HG02884 (cell line): Measurements from ENCODE around the gene TEC.

Source experiments
- ATAC-seq: cut with Tn5 transposase; IDR thresholded peaks from one replicate; pipeline ENCODE4 v1.9.1; 2021; ENCODE audit warnings: mild to moderate bottlenecking, moderate library complexity; ENCODE audit not compliant: unreplicated experiment

The TEC gene

GRCh38 chr4:48270523-48270897 lies 872 bp upstream of the TEC start:
- no peak for ATAC-seq

GRCh38 chr4:48269861-48270522 lies 354 bp upstream of the TEC start:
- peak; percentile 70 for ATAC-seq

DNA sequence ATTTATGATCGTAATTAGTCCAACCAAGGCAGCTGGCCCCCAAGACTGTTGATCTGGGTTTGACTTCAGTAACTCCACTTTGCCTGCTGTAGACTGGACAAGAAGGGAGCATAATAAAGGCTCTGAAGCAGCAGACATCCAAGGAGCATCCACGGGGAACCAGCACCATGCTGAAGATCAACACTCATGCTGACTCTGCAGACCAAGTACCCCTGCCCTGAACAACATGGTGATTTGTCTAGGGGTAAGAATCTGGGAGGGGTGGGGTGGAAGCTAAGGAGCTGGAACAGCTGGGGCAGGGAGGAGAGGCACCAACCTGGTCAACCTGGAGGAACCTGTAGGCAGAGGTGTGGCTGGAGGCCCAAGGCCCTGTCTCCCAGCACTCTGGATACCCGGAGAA lies 2.1 kb downstream of the TEC start:
- ATAC-seq = no peak

- ATAC-seq = no peak
Measured at GRCh38 chr4:48266781-48267180, 2.9 kb downstream of the TEC start.

GRCh38 chr4:48262926-48263325 lies 6.7 kb downstream of the TEC start:
- no peak for ATAC-seq

GRCh38 chr4:48262484-48262883 lies 7.2 kb downstream of the TEC start:
- no peak for ATAC-seq

- ATAC-seq = peak; percentile 49
Measured at GRCh38 chr4:48261281-48261680, 8.4 kb downstream of the TEC start.

- ATAC-seq = no peak
Measured at GRCh38 chr4:48259748-48260147, 9.9 kb downstream of the TEC start.

DNA sequence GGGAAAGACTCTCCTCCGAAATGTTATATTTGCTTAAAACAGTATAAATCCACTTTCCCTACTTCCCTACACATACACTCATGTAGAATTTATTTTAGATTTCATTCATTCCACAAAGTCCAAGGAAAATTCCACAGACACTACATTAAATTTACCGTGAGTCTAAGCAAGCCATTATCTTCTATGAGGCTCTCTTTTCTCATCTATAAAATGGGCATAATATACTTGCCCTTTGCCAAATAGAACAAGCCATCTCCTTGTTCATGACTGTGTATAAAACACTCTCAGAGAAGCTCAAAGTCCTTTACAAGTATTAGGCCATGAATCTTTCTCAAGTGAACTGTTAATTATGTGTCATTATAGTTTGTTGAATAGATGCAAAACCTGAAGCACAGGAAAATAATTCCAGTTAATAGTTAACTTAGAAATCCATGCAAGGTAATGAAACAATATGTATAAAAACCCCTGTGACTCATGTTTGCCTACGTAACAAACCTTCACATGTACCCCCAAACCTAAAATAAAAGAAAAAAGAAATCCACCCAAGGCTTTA lies 10.7 kb downstream of the TEC start:
- no peak for ATAC-seq

DNA sequence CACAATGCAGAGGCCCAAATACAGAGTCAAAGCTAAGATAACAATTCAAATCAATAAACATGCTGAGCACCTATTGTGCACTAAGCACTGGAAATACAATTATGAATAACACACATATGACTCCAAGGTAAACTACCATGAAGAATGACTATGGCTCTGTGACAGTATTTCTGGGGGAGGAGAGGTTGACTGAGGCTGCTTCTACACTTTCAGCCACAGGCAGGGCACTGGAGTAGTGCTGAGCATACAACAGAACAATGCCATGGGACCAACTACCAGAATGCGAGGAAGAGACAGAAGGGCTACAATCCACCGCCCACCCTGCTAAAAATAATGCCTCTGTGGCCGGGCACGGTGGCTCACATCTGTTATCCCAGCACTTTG lies 13.7 kb downstream of the TEC start:
- no peak for ATAC-seq

GRCh38 chr4:48255072-48255958 lies 14.3 kb downstream of the TEC start:
- no peak for ATAC-seq

DNA sequence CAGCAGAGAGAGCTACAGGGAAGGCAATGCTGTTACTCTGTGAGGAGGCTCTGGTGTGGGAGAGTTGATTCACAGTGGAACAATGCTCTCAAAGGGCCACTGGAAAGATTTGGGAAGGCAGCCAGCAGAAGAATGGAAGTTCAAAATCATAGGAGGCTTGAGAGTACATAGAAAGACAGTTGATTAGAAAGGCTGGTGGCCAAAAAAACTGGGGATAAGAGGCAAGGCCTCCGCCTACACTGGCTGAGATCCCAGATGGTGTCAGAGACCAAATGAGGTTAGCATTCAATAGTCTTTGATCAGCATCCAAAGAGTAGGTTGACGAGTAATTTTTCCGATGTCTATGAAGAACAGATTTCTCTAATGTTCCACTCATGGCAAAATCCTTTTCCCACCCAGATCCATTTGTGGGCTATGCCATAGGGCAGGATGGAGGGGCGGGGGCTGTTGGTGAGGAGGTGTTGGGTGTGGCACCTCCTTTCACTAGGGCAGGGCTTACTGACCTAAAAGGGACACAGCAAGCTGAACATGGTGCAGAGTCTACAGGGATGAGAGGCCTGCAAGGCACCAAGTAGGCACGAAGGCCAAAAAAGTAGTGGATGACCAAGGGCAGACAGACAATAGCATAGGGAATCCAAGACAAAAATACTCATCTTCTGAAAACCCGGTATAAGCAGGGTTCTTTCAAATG lies 15.1 kb downstream of the TEC start:
- ATAC-seq = no peak

GRCh38 chr4:48252313-48252712 lies 17.3 kb downstream of the TEC start:
- no peak for ATAC-seq

GRCh38 chr4:48250980-48251379 lies 18.7 kb downstream of the TEC start:
- ATAC-seq = no peak

DNA sequence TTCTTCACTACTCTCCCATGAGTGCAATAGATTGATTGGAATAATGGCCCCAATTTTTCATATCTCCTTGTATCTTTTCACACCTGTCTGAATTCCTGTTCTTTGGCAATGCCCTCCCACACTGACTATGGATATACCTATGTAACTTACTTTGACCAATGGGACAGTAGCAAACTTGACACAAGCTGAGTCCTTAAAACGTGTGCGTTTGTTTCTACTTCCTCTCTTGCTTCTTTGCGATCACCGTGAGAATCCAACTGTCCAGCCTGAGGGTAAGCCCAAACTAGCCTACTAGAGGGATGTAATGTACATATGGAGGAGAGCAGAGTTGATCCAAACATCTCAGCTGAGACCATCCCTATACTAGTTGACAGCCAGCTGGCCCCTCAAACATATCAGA lies 19.3 kb downstream of the TEC start:
- ATAC-seq = no peak

GRCh38 chr4:48249378-48249777 lies 20.3 kb downstream of the TEC start:
- ATAC-seq = no peak

DNA sequence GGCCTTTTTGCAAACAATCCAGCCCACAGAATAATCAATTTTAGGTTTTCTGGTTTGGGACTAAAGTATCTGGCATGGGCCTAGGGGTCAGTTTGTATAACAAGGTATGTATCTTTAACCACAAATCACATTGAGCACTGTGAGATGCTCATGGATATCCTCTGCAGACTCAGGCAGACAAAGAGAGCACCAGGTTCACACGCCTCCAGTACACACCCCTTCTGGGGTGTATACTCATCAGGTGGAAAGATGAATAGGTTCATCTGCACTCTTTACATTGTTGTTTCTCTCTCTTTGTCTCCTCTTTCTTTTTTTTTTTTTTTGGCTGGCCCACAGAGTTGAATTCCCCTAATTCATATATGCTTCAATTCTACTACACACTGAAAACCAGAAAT lies 21.1 kb downstream of the TEC start:
- no peak for ATAC-seq

DNA sequence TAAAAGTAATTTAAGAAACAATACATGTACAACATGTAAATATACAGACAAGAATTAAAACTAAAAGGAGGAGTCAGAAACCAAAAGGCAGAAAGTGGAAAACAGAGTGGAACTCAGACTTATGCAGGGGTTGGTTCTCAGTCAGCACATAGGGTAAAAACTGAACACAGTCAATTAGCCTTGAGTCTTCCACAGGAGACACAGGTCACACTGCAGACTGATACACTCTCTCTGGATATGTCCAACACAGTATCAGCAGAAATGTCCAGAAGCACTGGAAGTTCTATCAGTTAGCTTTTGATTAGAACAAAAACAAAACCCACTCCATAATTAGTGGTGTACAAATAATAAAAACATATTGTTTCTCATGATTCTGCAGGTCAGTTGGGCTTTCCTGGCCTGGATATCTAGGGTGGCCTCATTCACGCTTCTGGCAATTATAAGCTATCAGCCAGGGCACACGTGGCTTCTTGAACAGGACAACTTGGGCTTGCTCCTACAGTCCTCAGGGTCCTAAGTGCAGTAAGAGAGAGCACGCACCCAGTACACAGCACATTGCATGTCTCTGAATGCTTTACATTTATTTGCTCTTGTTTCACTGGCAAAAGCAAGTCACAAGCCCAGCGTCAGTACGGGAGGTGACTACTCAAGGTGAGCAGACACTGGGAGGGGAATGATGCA lies 21.6 kb downstream of the TEC start:
- ATAC-seq = peak; percentile 45

GRCh38 chr4:48247142-48247877 lies 22.3 kb downstream of the TEC start:
- peak; percentile 51 for ATAC-seq

DNA sequence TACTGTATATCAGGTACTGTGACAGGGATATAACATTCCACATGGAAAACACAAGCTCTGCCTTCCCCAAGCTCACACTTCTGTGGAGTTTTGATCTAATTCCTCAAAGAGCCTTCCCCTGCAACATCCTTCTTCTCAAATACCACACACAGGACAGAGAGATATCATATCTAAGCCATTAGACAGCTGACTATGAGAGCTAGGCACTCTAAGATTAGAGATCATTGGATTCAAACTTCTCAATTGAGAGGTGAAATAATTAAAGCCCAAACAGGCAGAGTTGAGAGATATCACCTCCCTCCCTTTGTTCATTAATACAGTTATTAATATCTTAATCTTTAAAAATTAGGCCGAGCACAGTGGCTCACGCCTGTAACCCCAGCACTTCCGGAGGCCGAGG lies 25.0 kb downstream of the TEC start:
- ATAC-seq = no peak
